Cardiac muscle cell (in vitro differentiated cells and primary cell): ENCODE data around the gene LRRK1. TPM values are rescaled to one million over a fixed set of nuclear protein-coding genes. Genes with fewer than 3 reads are reported as not detected.

ENCODE experiments used
- DNase-seq, 2 donors: peaks; one replicate each; pipeline versions ENCODE4 v3.0.0 to v3.0.0-alpha.2; 2010 to 2017; ENCODE audit warnings: low read depth in 1 of 2, low spot score in 1 of 2
- H3K27ac ChIP-seq: fragments of 200-600 bp; sonication (generic); 2 replicates; pipeline ENCODE4 v1.5.1; 2016
- H3K27me3 ChIP-seq: fragments of 200-600 bp; sonication (generic); 2 replicates; pipeline ENCODE4 v1.6.0; 2016; ENCODE audit warnings: control low read depth
- H3K36me3 ChIP-seq: fragments of 200-600 bp; sonication (generic); 2 replicates; pipeline ENCODE4 v1.5.1; 2016; ENCODE audit warnings: control low read depth
- H3K4me1 ChIP-seq: fragments of 200-600 bp; sonication (generic); 2 replicates; pipeline ENCODE4 v1.8.1; 2017; ENCODE audit warnings: low read depth, mild to moderate bottlenecking, mixed run types
- H3K4me3 ChIP-seq: fragments of 200-600 bp; sonication (generic); 2 replicates; pipeline ENCODE4 v1.5.1; 2016; ENCODE audit warnings: mild to moderate bottlenecking
- H3K9me3 ChIP-seq: fragments of 200-600 bp; sonication (generic); 2 replicates; pipeline ENCODE4 v1.5.1; 2017; ENCODE audit warnings: low read depth, mild to moderate bottlenecking, control low read depth
- CTCF ChIP-seq: IDR thresholded peaks from 2 replicates; pipeline ENCODE4 v1.5.1; 2012; ENCODE audit warnings: low read depth, mild to moderate bottlenecking, low read length
- polyA plus RNA-seq: library from polyadenylated mRNA; unstranded; fragments of >200 nt; fragmentation: Nextera tagmentation; extraction: Ambion mirVana; gene quantifications from 2 replicates; pipeline ENCODE4 v1.2.1, GENCODE V29; 2016
- total RNA-seq: library from RNA; depleted of rRNA; stranded (reverse); fragments of >200 nt; gene quantifications from 2 replicates; pipeline ENCODE4 v1.2.3, GENCODE V29; 2016

Gene LRRK1
- total and polyA plus RNA-seq, 2 experiments from 2014 or later, result 0.12 to 1.0 TPM

DNA sequence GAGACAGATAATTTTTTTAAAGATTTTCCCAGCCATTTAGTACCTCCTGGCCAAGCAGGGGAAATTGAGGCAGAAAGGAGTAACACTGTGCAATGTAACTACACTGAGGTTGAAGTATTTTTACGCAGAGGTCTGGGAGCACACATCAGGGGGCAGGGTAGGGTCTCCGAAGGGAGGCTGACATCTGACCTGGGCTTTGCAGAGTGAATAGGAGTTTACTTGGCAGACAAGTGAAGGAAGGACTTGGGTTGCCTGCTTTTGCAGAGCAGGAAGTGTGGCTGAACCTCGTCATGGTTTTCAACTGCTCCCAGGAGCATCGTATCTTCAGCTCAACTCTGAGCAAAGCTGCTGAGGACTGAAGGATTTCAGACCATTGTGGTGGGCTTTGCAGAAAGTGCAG lies 66.2 kb downstream of the LRRK1 start:
- Histone ChIP-seq H3K36me3 (no peaks in the 10 kb centered on the region), H3K27me3 (no peaks in the 10 kb centered on the region), H3K9me3 (no peaks in the 10 kb centered on the region), H3K27ac (no peak overlapping the region), H3K4me1 (no peaks in the 10 kb centered on the region), H3K4me3 (no peak overlapping the region)
- DNase-seq, result no peak
- no peak for TF ChIP-seq CTCF

DNA sequence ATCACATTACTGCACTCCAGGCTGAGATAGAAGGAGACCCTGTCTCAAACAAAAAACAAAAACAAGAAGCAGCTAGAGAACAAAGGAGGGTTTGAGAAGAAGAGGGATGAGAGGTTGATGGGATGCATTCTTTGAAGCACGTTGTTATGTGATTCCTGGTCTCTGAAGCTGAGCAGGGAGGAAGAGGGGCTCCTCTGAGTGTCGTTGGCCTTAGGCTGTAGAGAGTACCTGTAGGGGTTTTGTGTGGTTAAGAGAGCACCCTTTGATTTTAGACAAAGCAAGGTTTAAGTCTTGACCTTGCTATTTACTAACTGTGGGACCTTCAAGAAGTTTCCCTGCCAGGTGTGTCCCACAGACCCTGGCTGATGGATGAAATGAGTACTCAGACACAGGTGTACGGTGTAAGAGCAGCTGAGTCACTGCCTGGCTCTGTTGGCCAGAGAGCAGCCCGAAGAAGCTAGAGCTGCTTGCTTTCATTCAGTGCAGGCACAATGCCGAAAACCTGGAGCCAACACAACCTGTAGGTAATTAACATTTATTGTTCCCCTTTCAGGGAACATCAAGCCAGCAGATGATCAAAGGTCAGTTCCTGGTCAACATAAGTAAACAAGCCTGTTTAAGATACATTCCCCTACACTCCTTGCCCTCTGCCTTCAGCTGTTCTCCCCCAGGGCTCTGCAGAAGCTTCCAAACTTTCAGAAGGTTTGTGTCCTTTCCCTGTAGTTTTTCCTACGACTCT lies 67.2 kb downstream of the LRRK1 start:
- no peaks in the 10 kb centered on the region for H3K4me1 ChIP-seq
- no peaks in the 10 kb centered on the region for H3K27me3 ChIP-seq
- no peak overlapping the region for H3K4me3 ChIP-seq
- no peak for TF ChIP-seq CTCF
- no peaks in the 10 kb centered on the region for H3K36me3 ChIP-seq
- DNase-seq, result no peak
- no peak overlapping the region for H3K27ac ChIP-seq
- no peaks in the 10 kb centered on the region for H3K9me3 ChIP-seq

GRCh38 chr15:100987143-100987542 lies 68.0 kb downstream of the LRRK1 start:
- no peaks in the 10 kb centered on the region for H3K4me1 ChIP-seq
- peak in 1 of 2 donors; percentile 23 for DNase-seq
- H3K36me3 ChIP-seq, result no peaks in the 10 kb centered on the region
- no peaks in the 10 kb centered on the region for H3K9me3 ChIP-seq
- H3K4me3 ChIP-seq, result no peak overlapping the region
- H3K27ac ChIP-seq, result no peak overlapping the region
- H3K27me3 ChIP-seq, result no peaks in the 10 kb centered on the region
- no peak for TF ChIP-seq CTCF

DNA sequence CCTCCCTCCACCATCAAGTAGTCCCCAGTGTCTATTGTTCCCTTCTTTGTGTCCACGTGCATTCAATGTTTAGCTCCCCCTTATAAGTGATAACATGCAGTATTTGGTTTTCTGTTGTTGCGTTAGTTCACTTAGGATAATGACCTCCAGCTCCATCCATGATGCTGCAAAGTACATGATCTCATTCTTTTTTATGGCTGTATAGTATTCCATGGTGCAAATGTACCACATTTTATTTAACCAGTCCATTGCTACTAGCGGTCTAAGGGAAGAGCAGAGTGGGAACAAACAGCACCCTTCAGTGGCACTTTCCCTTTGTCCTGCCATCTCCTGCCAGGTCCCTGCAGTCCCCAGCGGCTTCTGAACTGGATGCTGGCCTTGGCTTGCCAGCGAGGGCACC lies 69.1 kb downstream of the LRRK1 start:
- no peak overlapping the region for H3K4me3 ChIP-seq
- no peak overlapping the region for H3K27ac ChIP-seq
- no peaks in the 10 kb centered on the region for H3K36me3 ChIP-seq
- no peak for TF ChIP-seq CTCF
- DNase-seq, result no peak
- peaks cover under 1% of the 10 kb centered on the region for H3K27me3 ChIP-seq
- H3K9me3 ChIP-seq, result no peaks in the 10 kb centered on the region
- no peaks in the 10 kb centered on the region for H3K4me1 ChIP-seq

- H3K27me3 ChIP-seq, result peaks cover 2% of the 10 kb centered on the region
- no peak for TF ChIP-seq CTCF
- no peaks in the 10 kb centered on the region for H3K36me3 ChIP-seq
- no peak for DNase-seq
- no peaks in the 10 kb centered on the region for H3K9me3 ChIP-seq
- H3K4me1 ChIP-seq, result no peaks in the 10 kb centered on the region
- H3K4me3 ChIP-seq, result no peak overlapping the region
- H3K27ac ChIP-seq, result no peak overlapping the region
These were observed 69.7 kb downstream of the LRRK1 start for GRCh38 chr15:100988857-100989256.
